Stimulated activated CD4-positive, alpha-beta T cell treated with anti-CD3 and anti-CD28 coated beads, Interleukin-4, amount 100 ng/mL, for 4 hours (primary cell): Measurements from ENCODE around the gene MT1F.
"Not testable (repeated sequence)": the region's sequence is repeated elsewhere in the genome, so short reads cannot be mapped to it uniquely, and the experiment has no call there.

ENCODE experiments used
- DNase-seq, 2 experiments: peaks; one replicate each; pipeline ENCODE4 v3.0.0-alpha.2; 2020

The MT1F gene

GRCh38 chr16:56673921-56674320, 16.2 kb downstream of the MT1F start:
- peak in 1 of 2 experiments; percentile 11 for DNase-seq

GRCh38 chr16:56674570-56674969, 16.8 kb downstream of the MT1F start:
- not testable (repeated sequence) for DNase-seq

- DNase-seq = peak; percentile 47 to 51
These were observed 18.0 kb downstream of the MT1F start for GRCh38 chr16:56675685-56676210.

- DNase-seq = no peak
These were observed 19.7 kb downstream of the MT1F start for GRCh38 chr16:56677474-56677873.

GRCh38 chr16:56679078-56679730, 21.4 kb downstream of the MT1F start:
- no peak for DNase-seq

- no peak for DNase-seq
These were observed 22.1 kb downstream of the MT1F start for GRCh38 chr16:56679818-56680217.

- peak; percentile 84 to 90 for DNase-seq
These were observed 24.4 kb downstream of the MT1F start, which contains the start of gene MT1X for GRCh38 chr16:56681939-56682702. Gene MT1X, plus strand, starts transcription at chr16:56682470. Its CDS starts 71 bp downstream, at chr16:56682541.

- DNase-seq = no peak
These were observed 25.1 kb downstream of the MT1F start for GRCh38 chr16:56682703-56683397.

- no peak for DNase-seq
These were observed 25.8 kb downstream of the MT1F start for GRCh38 chr16:56683424-56684172.

GRCh38 chr16:56684256-56684925, 26.6 kb downstream of the MT1F start:
- no peak for DNase-seq

- DNase-seq = no peak
These were observed 27.3 kb downstream of the MT1F start for GRCh38 chr16:56684926-56685590.

- DNase-seq = no peak
These were observed 29.0 kb downstream of the MT1F start for GRCh38 chr16:56686758-56687157.

- no peak for DNase-seq
These were observed 31.0 kb downstream of the MT1F start for GRCh38 chr16:56688762-56689161.

- no peak for DNase-seq
These were observed 31.4 kb downstream of the MT1F start for GRCh38 chr16:56689171-56689570.

GRCh38 chr16:56690420-56691122, 32.8 kb downstream of the MT1F start:
- no peak for DNase-seq

- no peak for DNase-seq
These were observed 34.1 kb downstream of the MT1F start for GRCh38 chr16:56691885-56692284.

GRCh38 chr16:56695246-56695645, 37.5 kb downstream of the MT1F start:
- no peak for DNase-seq

- no peak for DNase-seq
These were observed 39.8 kb downstream of the MT1F start for GRCh38 chr16:56697456-56698155.

- no peak for DNase-seq
These were observed 42.4 kb downstream of the MT1F start for GRCh38 chr16:56700195-56700594.

GRCh38 chr16:56700631-56701030, 42.9 kb downstream of the MT1F start:
- no peak for DNase-seq
